AML-193 (cell line): ENCODE measurements around the gene RGPD3.

Source experiments
- DNase-seq, 2 experiments: peaks; one replicate each; lab custom pipeline; 2025; lab: John Stamatoyannopoulos, UW

Gene RGPD3

DNA sequence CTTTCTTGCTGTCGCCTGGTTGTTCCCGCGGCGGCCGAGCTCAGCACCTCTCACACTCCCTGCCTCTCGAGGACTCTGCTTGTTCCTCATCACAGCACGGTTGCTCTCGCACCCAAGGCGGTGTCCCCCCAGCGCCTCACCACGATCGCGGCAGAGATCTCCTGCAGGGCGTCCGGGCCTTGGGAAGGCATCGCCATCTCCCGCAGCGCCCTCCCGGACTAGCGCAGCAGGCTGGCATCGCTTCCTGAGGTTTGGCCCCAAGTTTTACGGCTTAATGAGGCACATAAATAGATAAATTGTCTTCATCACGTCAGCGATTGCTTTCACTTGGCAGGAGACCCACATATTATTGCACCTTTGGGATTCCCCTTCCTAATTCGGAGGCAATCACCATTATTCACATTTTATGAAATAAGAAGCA, 125.4 kb downstream of the RGPD3 start:
- DNase-seq: no peak

DNA sequence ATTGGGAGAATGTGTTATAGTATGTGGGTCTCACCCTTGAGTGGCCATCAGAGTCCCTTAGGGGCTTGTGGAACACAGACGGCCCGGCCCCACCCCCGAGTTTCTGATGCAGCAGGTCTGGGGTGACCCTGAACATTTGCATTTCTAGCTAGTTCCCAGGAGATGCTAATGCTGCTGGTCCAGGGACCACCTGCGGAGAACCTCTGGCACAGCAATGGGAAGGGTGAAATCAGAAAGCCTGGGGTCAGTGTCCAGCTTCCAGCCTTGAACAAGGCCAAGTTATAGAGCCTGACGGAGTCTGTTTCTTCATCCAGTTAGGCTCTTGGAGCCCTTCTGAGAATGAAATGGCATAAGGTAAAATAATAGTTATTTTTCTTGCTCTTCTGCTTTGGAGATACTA, 126.5 kb downstream of the RGPD3 start:
- no peak for DNase-seq
